HCT116 (cell line): Measurements from ENCODE around the gene SFXN3. TPM values are rescaled to one million over a fixed set of nuclear protein-coding genes. Genes with fewer than 3 reads are reported as not detected.

Experiments
- ATAC-seq: fragments of 200-7000 bp; cut with Tn5 transposase; 2 replicates; pipeline ENCODE4 v1.9.1; 2020; ENCODE audit warnings: mild to moderate bottlenecking, moderate library complexity
- BruUV-seq: library from RNA; stranded (reverse); fragments of 400-500 nt; replicated peaks from 2 replicates; lab custom pipeline; 2021; lab: Mats Ljungman, UMichigan
- CTCF ChIA-PET: fragments of 300-600 bp; sonication (Branson Sonifier 250); formaldehyde crosslinking; loops from one replicate; lab custom pipeline; 2021; ENCODE audit warnings: antibody characterized with exemption; lab: Charles Lee
- POLR2A ChIA-PET: fragments of 300-600, 350-600 bp; sonication (Branson Sonifier 250); formaldehyde crosslinking; loops from one replicate; lab custom pipeline; 2021; ENCODE audit warnings: antibody characterized with exemption; lab: Charles Lee
- RAD21 ChIA-PET, 2 experiments: fragments of 300-600 bp; sonication (Branson Sonifier 250); formaldehyde crosslinking; loops; one replicate each; lab custom pipeline; 2023; ENCODE audit warnings: low total read pairs in 2 of 2; ENCODE audit not compliant: uncharacterized antibody in 2 of 2, unreplicated experiment in 2 of 2, low non-redundant PET in 1 of 2; lab: Charles Lee
- DNase-seq: peaks from one replicate; pipeline ENCODE4 v3.0.0-alpha.2; 2010; ENCODE audit warnings: low read depth, low spot score
- H2AFZ ChIP-seq: fragments of 200-600 bp; shearing (Covaris generic), sonication (generic); 2 replicates; pipeline ENCODE4 v1.6.1; 2017; ENCODE audit warnings: low read depth, mixed run types, mixed read lengths, antibody characterized with exemption, low read length; ENCODE audit not compliant: poor library complexity, severe bottlenecking
- H3K27ac ChIP-seq: 2 replicates; pipeline ENCODE4 v1.5.1; 2012; ENCODE audit warnings: low read depth, low read length
- H3K27me3 ChIP-seq: fragments of 200-600 bp; sonication (generic); 2 replicates; pipeline ENCODE4 v1.6.1; 2016; ENCODE audit warnings: mixed run types, low read length, mixed read lengths; ENCODE audit not compliant: insufficient read depth
- H3K36me3 ChIP-seq, 2 experiments: fragments of 200-500 bp in 1 of 2; fragments of 200-600 bp in 1 of 2; sonication (Bioruptor generic) in 1 of 2; sonication (generic) in 1 of 2; 2 replicates each; pipeline versions ENCODE4 v1.5.1 to v1.6.1; 2014 to 2016; ENCODE audit warnings: low read length in 2 of 2, inconsistent platforms in 1 of 2, mixed read lengths in 1 of 2, mixed run types in 1 of 2; ENCODE audit not compliant: insufficient read depth in 2 of 2, control insufficient read depth in 1 of 2
- H3K4me1 ChIP-seq, 2 experiments: fragments of 200-600 bp in 1 of 2; sonication (generic) in 1 of 2; 2 replicates each; pipeline versions ENCODE4 v1.5.1 to v1.6.1; 2012 to 2017; ENCODE audit warnings: low read length in 2 of 2, inconsistent platforms in 1 of 2, mild to moderate bottlenecking in 1 of 2, mixed read lengths in 1 of 2, mixed run types in 1 of 2, moderate library complexity in 1 of 2; ENCODE audit not compliant: insufficient read depth in 2 of 2, control insufficient read depth in 1 of 2
- H3K4me2 ChIP-seq: fragments of 200-600 bp; sonication (generic); 2 replicates; pipeline ENCODE4 v1.6.1; 2017; ENCODE audit warnings: mixed run types, low read length, mixed read lengths
- H3K4me3 ChIP-seq, 2 experiments: fragments of 200-600 bp in 1 of 2; sonication (generic) in 1 of 2; replicated peaks in 1 of 2; 2 replicates each; pipeline ENCODE4 v1.5.1; 2011 to 2016; ENCODE audit warnings: low read length in 2 of 2, control low read depth in 1 of 2, low read depth in 1 of 2, mild to moderate bottlenecking in 1 of 2, mixed read lengths in 1 of 2, mixed run types in 1 of 2
- H3K79me2 ChIP-seq: fragments of 200-600 bp; sonication (generic); 2 replicates; pipeline ENCODE4 v1.6.1; 2017; ENCODE audit warnings: mild to moderate bottlenecking, mixed run types, low read length, moderate library complexity, mixed read lengths; ENCODE audit not compliant: insufficient read depth
- H3K9ac ChIP-seq: fragments of 200-600 bp; sonication (generic); 2 replicates; pipeline ENCODE4 v1.6.1; 2016; ENCODE audit warnings: low read length, mixed read lengths
- H3K9me2 ChIP-seq: fragments of 200-600 bp; sonication (generic), shearing (Covaris generic); 2 replicates; pipeline ENCODE4 v1.6.1; 2017; ENCODE audit warnings: mixed run types, mild to moderate bottlenecking, moderate library complexity; ENCODE audit not compliant: insufficient read depth
- H3K9me3 ChIP-seq, 2 experiments: fragments of 200-500 bp in 1 of 2; fragments of 200-600 bp in 1 of 2; sonication (Bioruptor generic) in 1 of 2; sonication (generic) in 1 of 2; 2 replicates each; pipeline ENCODE4 v1.6.1; 2014 to 2017; ENCODE audit warnings: low read length in 2 of 2, mixed read lengths in 2 of 2, inconsistent platforms in 1 of 2, low read depth in 1 of 2, mild to moderate bottlenecking in 1 of 2, mixed run types in 1 of 2, moderate library complexity in 1 of 2; ENCODE audit not compliant: control insufficient read depth in 1 of 2, insufficient read depth in 1 of 2
- H4K20me1 ChIP-seq: fragments of 200-600 bp; sonication (generic), shearing (Covaris generic); 2 replicates; pipeline ENCODE4 v1.6.1; 2017; ENCODE audit warnings: mixed run types, mild to moderate bottlenecking, moderate library complexity; ENCODE audit not compliant: insufficient read depth
- ATF3 ChIP-seq: IDR thresholded peaks from 2 replicates; pipeline ENCODE4 v1.6.1; 2012
- CEBPB ChIP-seq: IDR thresholded peaks from 2 replicates; pipeline ENCODE4 v1.6.1; 2012; ENCODE audit warnings: low read depth
- CTCF ChIP-seq, 3 experiments: fragments of 200-600 bp in 1 of 3; sonication (generic) in 1 of 3; IDR thresholded peaks in 2 of 3; conservative IDR thresholded peaks in 1 of 3; 2 replicates each; pipeline ENCODE4 v1.5.1; 2012 to 2017; ENCODE audit warnings: low read depth in 2 of 3, low read length in 2 of 3, antibody characterized with exemption in 1 of 3, borderline replicate concordance in 1 of 3, control low read depth in 1 of 3, mild to moderate bottlenecking in 1 of 3, mixed read lengths in 1 of 3, mixed run types in 1 of 3, moderate library complexity in 1 of 3; ENCODE audit not compliant: insufficient read depth in 1 of 3
- EZH2 ChIP-seq: fragments of 200-600 bp; sonication (generic); IDR thresholded peaks from 2 replicates; pipeline ENCODE4 v1.6.1; 2017; ENCODE audit warnings: antibody characterized with exemption, mixed run types
- MAX ChIP-seq: IDR thresholded peaks from 2 replicates; pipeline ENCODE4 v1.6.1; 2012
- POLR2A ChIP-seq: IDR thresholded peaks from 2 replicates; pipeline ENCODE4 v1.7.0; 2011; ENCODE audit warnings: borderline replicate concordance; ENCODE audit not compliant: insufficient read depth, insufficient read length; ENCODE audit errors: extremely low read depth
- RAD21 ChIP-seq: IDR thresholded peaks from 2 replicates; pipeline ENCODE4 v1.6.1; 2012; ENCODE audit warnings: low read depth, mild to moderate bottlenecking
- SP1 ChIP-seq: IDR thresholded peaks from 2 replicates; pipeline ENCODE4 v1.6.1; 2012; ENCODE audit warnings: low read depth
- ZFX ChIP-seq: fragments of 450-650 bp; IDR thresholded peaks from 2 replicates; pipeline ENCODE4 v1.6.1; 2017
- ZNF274 ChIP-seq: fragments of 200-500 bp; sonication (Bioruptor generic); IDR thresholded peaks from 2 replicates; pipeline ENCODE4 v1.6.1; 2014; ENCODE audit warnings: mild to moderate bottlenecking, low read depth, low read length, inconsistent platforms
- intact Hi-C: fragments of 100-400 bp; cut with micrococcal nuclease; formaldehyde crosslinking; loops from 2 replicates; pipeline ENCODE4 v1.10.0; 2022
- total RNA-seq: library from RNA; stranded (reverse); gene quantifications from one replicate; pipeline ENCODE4 v1.2.1, GENCODE V29; 2021; ENCODE audit not compliant: unreplicated experiment

The SFXN3 gene
- total RNA-seq, 1 experiment from 2014 or later, result 52.5 TPM

GRCh38 chr10:101038484-101038883, 7.5 kb downstream of the SFXN3 start:
- ATAC-seq (no peak), DNase-seq (no peak)

More at GRCh38 chr10:101038484-101038883, 7.5 kb downstream of the SFXN3 start:
- Histone ChIP-seq H3K4me1 (peaks cover 21 to 28% of the 10 kb centered on the region in 2 experiments), H3K9me3 (no peaks in the 10 kb centered on the region), H3K27ac (no peak overlapping the region), H4K20me1 (no peaks in the 10 kb centered on the region), H3K27me3 (no peaks in the 10 kb centered on the region), H3K9ac (no peak overlapping the region), H3K4me3 (no peak overlapping the region), H3K9me2 (no peaks in the 10 kb centered on the region), H3K79me2 (peaks cover 7% of the 10 kb centered on the region), H3K4me2 (no peak overlapping the region), H2AFZ (no peak overlapping the region), H3K36me3 (peaks cover 22 to 43% of the 10 kb centered on the region in 2 experiments)
- POLR2A ChIA-PET, result no interaction called here
- intact Hi-C loops, result no loop called here
- CTCF ChIA-PET, result interaction anchor here (1.4 kb wide), 2 partner anchors 12 to 42 kb away, joined by 3 to 5 read pairs; no protein-coding TSS in a partner anchor
- BruUV-seq, result no TSS peak
- TF ChIP-seq MAX, result no peak
- TF ChIP-seq ZFX, result no peak
- TF ChIP-seq SP1, result no peak
- no peak for TF ChIP-seq POLR2A
- TF ChIP-seq CEBPB, result no peak
- no peak for TF ChIP-seq ZNF274
- TF ChIP-seq ATF3, result no peak
- no peak for TF ChIP-seq CTCF (IDR thresholded peaks at IDR 0.05 in 2 of 3, conservative IDR thresholded peaks at IDR 0.05 in 1 of 3; ENCODE audit: borderline replicate concordance in 1 of 3, insufficient read depth in 1 of 3, low read depth in 2 of 3, low read length in 2 of 3)
- no peak for TF ChIP-seq RAD21
- TF ChIP-seq EZH2, result no peak
- RAD21 ChIA-PET, result no interaction called here
